Measurements from ENCODE around the gene RTL1.

DNA sequence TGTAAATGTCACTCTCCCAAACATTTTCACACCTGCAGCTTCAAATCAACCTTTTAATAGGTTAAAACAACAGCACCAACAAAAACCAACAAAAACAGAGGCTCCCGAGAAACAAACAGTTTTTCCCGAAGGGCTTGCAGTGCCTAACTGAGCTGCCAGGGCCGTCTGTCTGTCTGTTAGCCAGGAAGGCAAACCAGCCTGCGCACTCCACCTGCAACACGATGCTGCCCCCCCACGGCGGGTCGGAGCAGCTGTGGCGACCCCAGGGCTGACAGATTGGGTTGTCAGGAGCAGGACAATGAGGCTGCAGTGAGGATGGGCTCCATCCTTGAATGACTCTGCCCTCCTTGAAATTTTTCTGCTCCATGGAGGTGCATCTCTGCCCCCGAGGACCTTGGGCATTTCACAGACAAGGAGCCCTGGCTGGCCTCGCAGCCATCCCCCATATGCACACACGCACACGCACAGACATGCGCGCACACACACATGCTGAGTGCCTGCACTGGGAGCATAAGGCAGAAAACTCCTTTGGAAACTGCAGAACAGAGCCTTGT, 2.6 kb downstream of the RTL1 start:
- TF ChIP-seq TEAD4 (IDR thresholded peaks at IDR 0.05) = no peak
- no peak for TF ChIP-seq CEBPB (IDR thresholded peaks at IDR 0.05)
- no peak for TF ChIP-seq TCF12 (IDR thresholded peaks at IDR 0.05; ENCODE audit: low read depth)
- TF ChIP-seq, protein P1, sequence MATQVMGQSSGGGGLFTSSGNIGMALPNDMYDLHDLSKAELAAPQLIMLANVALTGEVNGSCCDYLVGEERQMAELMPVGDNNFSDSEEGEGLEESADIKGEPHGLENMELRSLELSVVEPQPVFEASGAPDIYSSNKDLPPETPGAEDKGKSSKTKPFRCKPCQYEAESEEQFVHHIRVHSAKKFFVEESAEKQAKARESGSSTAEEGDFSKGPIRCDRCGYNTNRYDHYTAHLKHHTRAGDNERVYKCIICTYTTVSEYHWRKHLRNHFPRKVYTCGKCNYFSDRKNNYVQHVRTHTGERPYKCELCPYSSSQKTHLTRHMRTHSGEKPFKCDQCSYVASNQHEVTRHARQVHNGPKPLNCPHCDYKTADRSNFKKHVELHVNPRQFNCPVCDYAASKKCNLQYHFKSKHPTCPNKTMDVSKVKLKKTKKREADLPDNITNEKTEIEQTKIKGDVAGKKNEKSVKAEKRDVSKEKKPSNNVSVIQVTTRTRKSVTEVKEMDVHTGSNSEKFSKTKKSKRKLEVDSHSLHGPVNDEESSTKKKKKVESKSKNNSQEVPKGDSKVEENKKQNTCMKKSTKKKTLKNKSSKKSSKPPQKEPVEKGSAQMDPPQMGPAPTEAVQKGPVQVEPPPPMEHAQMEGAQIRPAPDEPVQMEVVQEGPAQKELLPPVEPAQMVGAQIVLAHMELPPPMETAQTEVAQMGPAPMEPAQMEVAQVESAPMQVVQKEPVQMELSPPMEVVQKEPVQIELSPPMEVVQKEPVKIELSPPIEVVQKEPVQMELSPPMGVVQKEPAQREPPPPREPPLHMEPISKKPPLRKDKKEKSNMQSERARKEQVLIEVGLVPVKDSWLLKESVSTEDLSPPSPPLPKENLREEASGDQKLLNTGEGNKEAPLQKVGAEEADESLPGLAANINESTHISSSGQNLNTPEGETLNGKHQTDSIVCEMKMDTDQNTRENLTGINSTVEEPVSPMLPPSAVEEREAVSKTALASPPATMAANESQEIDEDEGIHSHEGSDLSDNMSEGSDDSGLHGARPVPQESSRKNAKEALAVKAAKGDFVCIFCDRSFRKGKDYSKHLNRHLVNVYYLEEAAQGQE (IDR thresholded peaks at IDR 0.05; ENCODE audit: low read depth) = no peak
- TF ChIP-seq, protein P2, sequence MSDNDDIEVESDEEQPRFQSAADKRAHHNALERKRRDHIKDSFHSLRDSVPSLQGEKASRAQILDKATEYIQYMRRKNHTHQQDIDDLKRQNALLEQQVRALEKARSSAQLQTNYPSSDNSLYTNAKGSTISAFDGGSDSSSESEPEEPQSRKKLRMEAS (IDR thresholded peaks at IDR 0.05) = no peak
- TF ChIP-seq EP300 (IDR thresholded peaks at IDR 0.05; ENCODE audit: borderline replicate concordance) = no peak

Data from Ishikawa (cell line).